GM12875 (cell line): Measurements from ENCODE around the gene CEACAM6.

Experiments used
- H3K4me3 ChIP-seq: one replicate; pipeline ENCODE4 v1.5.1; 2011; ENCODE audit warnings: low read depth, low read length, control low read depth
- TF ChIP-seq, protein P1 (sequence below): IDR thresholded peaks from 2 replicates; pipeline ENCODE4 v1.5.1; 2011; ENCODE audit warnings: low read depth, mild to moderate bottlenecking, control low read depth, inconsistent platforms, low read length, moderate library complexity, borderline replicate concordance; ENCODE audit not compliant: insufficient read depth

The CEACAM6 gene

DNA sequence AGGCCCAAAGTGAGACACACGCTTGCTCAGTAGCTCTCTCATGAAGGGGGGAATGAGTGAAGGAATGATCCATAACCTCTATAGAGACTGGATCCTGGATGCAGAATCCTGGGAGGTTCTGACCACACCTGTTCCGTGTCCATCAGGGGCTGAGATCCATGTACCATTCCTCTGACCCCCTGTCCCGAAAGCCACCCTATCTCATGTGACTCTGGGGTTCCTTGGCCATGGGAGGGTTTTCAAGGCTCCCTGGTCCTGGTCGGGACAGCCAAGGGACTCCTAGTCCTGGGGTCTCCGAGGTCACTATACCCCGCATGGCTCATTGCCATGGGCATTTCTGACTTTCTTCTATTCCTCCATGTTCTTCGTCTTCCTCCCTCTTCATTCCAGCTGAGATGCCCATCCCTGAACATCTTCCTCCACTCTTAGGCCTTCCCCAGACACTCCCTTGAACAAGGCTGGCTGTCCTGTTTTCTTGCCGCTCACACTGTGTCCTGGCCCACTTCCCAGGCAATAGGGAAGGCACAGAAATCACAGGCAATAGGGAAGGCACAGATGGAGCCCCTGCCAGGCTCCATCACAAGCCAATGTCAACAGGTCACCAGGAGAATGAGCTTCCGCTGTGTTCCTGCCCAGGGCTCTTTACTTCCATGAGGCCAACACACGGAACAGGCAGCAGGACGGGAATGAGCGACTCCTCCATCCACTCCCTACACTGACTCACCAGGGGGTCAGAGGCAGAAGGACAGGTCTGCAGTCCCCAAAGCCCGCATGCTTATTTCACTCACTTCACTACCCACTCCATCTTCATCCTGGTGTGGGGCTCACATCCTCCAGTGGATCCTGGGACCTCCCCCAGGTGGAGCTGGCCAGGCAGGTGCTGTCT, 43.7 kb upstream of the CEACAM6 start:
- no peak overlapping the region for H3K4me3 ChIP-seq
- TF ChIP-seq, protein P1, sequence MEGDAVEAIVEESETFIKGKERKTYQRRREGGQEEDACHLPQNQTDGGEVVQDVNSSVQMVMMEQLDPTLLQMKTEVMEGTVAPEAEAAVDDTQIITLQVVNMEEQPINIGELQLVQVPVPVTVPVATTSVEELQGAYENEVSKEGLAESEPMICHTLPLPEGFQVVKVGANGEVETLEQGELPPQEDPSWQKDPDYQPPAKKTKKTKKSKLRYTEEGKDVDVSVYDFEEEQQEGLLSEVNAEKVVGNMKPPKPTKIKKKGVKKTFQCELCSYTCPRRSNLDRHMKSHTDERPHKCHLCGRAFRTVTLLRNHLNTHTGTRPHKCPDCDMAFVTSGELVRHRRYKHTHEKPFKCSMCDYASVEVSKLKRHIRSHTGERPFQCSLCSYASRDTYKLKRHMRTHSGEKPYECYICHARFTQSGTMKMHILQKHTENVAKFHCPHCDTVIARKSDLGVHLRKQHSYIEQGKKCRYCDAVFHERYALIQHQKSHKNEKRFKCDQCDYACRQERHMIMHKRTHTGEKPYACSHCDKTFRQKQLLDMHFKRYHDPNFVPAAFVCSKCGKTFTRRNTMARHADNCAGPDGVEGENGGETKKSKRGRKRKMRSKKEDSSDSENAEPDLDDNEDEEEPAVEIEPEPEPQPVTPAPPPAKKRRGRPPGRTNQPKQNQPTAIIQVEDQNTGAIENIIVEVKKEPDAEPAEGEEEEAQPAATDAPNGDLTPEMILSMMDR, result no peak

DNA sequence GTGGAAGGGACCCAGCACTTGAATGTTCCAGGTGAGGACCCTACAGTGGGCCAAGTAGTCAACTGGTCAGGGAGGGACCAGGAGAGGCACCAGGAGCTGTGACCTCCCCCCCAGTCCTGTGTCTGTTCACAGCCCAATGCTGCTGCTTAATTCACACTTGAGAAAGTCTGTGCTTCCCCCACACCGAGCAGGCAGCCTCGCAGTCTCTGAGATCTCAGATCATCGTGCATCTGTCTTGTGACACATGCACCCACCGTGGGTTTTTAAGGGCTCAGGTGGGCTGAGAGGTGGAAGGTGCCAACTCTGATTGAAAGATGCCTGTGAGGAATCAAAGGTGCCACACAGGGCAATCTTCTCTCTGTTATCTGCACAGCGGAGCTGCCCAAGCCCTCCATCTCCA, 40.7 kb upstream of the CEACAM6 start:
- TF ChIP-seq, protein P1, result no peak
- H3K4me3 ChIP-seq, result no peak overlapping the region

DNA sequence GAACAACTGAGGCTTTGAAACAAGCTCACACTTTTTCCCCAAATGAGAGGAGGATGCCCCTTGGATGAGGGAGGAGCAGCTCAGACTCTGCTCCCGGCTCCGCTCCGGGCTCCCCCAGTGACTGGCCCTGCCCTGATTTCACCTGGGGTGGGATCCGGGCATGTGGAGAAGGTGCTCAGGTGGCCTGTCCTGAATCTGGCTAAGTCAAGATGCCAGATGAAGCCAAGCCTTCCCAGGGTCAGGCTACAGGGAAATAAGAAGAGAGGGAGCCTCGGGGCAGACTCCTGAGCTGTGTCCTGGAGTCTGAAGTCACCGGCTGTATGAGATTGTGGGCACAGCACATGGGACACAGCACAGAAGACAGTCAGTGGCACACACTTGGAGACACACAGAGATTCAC, 36.6 kb upstream of the CEACAM6 start:
- no peak overlapping the region for H3K4me3 ChIP-seq
- TF ChIP-seq, protein P1, result no peak

DNA sequence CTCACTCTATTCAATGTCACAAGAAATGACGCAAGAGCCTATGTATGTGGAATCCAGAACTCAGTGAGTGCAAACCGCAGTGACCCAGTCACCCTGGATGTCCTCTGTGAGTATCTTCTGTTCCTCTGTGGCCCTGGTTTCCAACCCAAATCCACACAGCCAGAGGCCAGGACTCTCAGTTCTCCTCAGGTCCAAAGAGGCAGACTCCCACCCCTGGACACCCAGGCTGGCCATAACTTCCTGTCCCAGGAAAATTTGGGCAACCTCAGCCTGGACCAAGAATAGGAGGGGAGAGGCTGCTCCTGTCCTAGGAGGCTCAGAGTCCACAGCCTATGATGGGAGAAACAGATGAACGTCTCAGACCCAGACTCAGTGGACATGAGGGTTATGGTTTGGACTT, 35.2 kb upstream of the CEACAM6 start:
- no peak overlapping the region for H3K4me3 ChIP-seq
- TF ChIP-seq, protein P1, result no peak

DNA sequence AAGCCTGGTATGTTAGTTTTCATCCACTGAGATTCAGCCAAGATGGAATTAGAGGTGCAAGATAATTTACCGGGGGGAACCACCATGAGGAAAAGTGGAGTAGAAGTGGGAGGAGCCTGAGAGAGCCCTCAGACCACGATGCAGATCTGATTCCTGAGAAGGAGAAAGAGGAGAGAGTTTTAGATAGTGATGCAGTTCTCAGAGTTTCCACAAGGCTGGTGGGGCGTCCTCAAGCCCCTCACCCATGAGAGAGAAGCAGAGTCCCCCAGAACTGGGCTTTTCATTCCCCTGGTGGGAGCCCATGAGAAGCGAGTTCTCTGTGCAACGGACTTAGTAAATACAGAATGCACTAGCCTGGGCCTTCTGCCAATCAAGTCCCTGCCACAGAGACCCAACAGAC, 28.8 kb upstream of the CEACAM6 start:
- no peak overlapping the region for H3K4me3 ChIP-seq
- TF ChIP-seq, protein P1, result no peak

DNA sequence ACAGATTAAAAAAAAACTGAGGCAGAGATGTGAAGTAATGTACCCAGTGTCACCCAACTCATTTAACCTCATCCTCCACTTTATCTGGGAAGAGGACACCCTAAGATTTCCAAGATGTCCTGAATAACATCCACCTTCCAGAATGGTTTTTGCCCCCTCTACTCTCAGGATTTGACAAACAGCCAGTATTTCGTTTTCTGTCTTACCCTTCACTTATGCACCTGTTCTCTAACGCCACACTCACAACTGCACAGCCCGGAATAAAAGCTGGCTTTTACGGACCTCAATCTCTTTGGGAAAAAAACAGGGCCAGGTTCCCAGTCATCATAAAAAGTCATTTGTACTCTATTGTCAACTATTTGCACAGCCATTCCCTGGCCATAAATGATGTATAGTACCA, 21.2 kb upstream of the CEACAM6 start:
- TF ChIP-seq, protein P1, result no peak
- no peak overlapping the region for H3K4me3 ChIP-seq

DNA sequence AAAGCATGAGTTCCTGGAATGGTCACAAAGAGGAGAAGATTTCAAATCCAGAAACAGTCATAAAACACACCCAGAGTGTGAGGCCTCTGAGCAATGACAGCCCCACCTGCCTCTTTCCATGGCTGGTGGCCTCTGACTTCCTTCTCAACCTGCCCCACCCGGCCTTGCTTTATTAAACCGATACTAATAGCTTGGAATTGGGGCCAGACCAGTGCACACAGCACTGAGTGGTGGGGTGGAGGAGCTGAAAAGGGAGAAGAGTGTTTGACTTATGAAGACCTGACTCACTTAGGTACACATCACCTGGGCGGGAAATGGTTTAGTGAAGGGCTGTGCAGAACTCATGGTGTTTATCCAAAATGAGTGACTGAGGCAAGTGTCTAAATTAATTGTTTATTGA, 20.7 kb upstream of the CEACAM6 start:
- TF ChIP-seq, protein P1, result no peak
- no peak overlapping the region for H3K4me3 ChIP-seq
